PC-3 (cell line): Measurements from ENCODE around the gene TNRC6C.

ENCODE experiments used
- CTCF ChIP-seq: fragments of 300-600 bp; sonication (generic); conservative IDR thresholded peaks from 2 replicates; pipeline ENCODE4 v1.5.1; 2017; ENCODE audit warnings: antibody characterized with exemption, low read depth, mild to moderate bottlenecking, low read length
- EZH2 ChIP-seq: fragments of 300-600 bp; sonication (generic); IDR thresholded peaks from one replicate; pipeline ENCODE4 v1.6.1; 2017; ENCODE audit warnings: antibody characterized with exemption, mild to moderate bottlenecking, low read length; ENCODE audit not compliant: unreplicated experiment

- TF ChIP-seq CTCF, result no peak
- TF ChIP-seq EZH2, result no peak
Observed at GRCh38 chr17:78122931-78123249, 164.4 kb downstream of the TNRC6C start.
